NT2/D1 (cell line): ENCODE measurements around the gene NLRP3.

Source experiments
- SUZ12 ChIP-seq: IDR thresholded peaks from 2 replicates; pipeline ENCODE4 v1.6.1; 2011; ENCODE audit not compliant: insufficient read length, insufficient read depth; ENCODE audit errors: extremely low read depth
- YY1 ChIP-seq: IDR thresholded peaks from 2 replicates; pipeline ENCODE4 v1.6.1; 2011; ENCODE audit not compliant: insufficient read length, insufficient read depth
- ZNF274 ChIP-seq: IDR thresholded peaks from 2 replicates; pipeline ENCODE4 v1.6.1; 2011; ENCODE audit warnings: mild to moderate bottlenecking, low read depth, low read length

- TF ChIP-seq ZNF274: no peak
- no peak for TF ChIP-seq YY1
- no peak for TF ChIP-seq SUZ12
Measured at GRCh38 chr1:247447162-247447909, 31.4 kb downstream of the NLRP3 start.
